HG03439 (cell line): ENCODE data around the gene MREG.

Experiments
- ATAC-seq: cut with Tn5 transposase; IDR thresholded peaks from one replicate; pipeline ENCODE4 v1.9.1; 2021; ENCODE audit warnings: mild to moderate bottlenecking, moderate library complexity; ENCODE audit not compliant: unreplicated experiment

MREG gene

GRCh38 chr2:215898363-215898762 lies 115.0 kb downstream of the MREG start:
- no peak for ATAC-seq

GRCh38 chr2:215896921-215897320 lies 116.4 kb downstream of the MREG start:
- no peak for ATAC-seq

GRCh38 chr2:215895330-215895729 lies 118.0 kb downstream of the MREG start:
- no peak for ATAC-seq
